CD14-positive monocyte (primary cell): Measurements from ENCODE around the gene TTLL13. TPM values are rescaled to one million over a fixed set of nuclear protein-coding genes. Genes with fewer than 3 reads are reported as not detected.

Experiments
- DNase-seq, 3 donors: peaks; one replicate each; pipeline ENCODE4 v3.0.0-alpha.2; 2011 to 2022
- H2AFZ ChIP-seq: 2 replicates; pipeline ENCODE4 v1.6.0; 2012; ENCODE audit warnings: mild to moderate bottlenecking, low read depth, low read length, inconsistent platforms; ENCODE audit not compliant: insufficient read depth, poor library complexity, severe bottlenecking
- H3K27ac ChIP-seq, 2 donors: 1 replicate in 1 of 2; 2 replicates in 1 of 2; pipeline ENCODE4 v1.5.1; 2012 to 2013; ENCODE audit warnings: low read length in 2 of 2, control low read depth in 1 of 2, inconsistent platforms in 1 of 2, low read depth in 1 of 2, mild to moderate bottlenecking in 1 of 2
- H3K27me3 ChIP-seq, 2 donors: one replicate each; pipeline versions ENCODE4 v1.6.0 to v1.6.1; 2011 to 2013; ENCODE audit warnings: low read length in 2 of 2; ENCODE audit not compliant: control insufficient read depth in 2 of 2, insufficient read depth in 2 of 2
- H3K36me3 ChIP-seq, 2 donors: replicated peaks in 1 of 2; 1 replicate in 1 of 2; 2 replicates in 1 of 2; pipeline versions ENCODE4 v1.5.1 to v1.6.1; 2012 to 2013; ENCODE audit warnings: low read length in 2 of 2, control low read depth in 1 of 2, inconsistent platforms in 1 of 2, mild to moderate bottlenecking in 1 of 2; ENCODE audit not compliant: insufficient read depth in 2 of 2, control insufficient read depth in 1 of 2
- H3K4me1 ChIP-seq, 2 donors: 1 replicate in 1 of 2; 2 replicates in 1 of 2; pipeline versions ENCODE4 v1.5.1 to v1.6.1; 2012 to 2013; ENCODE audit warnings: low read length in 2 of 2, control low read depth in 1 of 2, inconsistent platforms in 1 of 2, mild to moderate bottlenecking in 1 of 2, moderate library complexity in 1 of 2; ENCODE audit not compliant: insufficient read depth in 2 of 2, control insufficient read depth in 1 of 2
- H3K4me2 ChIP-seq: replicated peaks from 2 replicates; pipeline ENCODE3; 2012; ENCODE audit warnings: low read length, moderate library complexity, mild to moderate bottlenecking; ENCODE audit not compliant: poor library complexity, severe bottlenecking; ENCODE audit errors: extremely low read depth
- H3K4me3 ChIP-seq, 3 experiments: fragments of 200-600 bp in 1 of 3; sonication (generic) in 1 of 3; replicated peaks in 1 of 3; 1 replicate in 2 of 3; 2 replicates in 1 of 3; pipeline ENCODE4 v1.5.1; 2011 to 2013; ENCODE audit warnings: low read length in 3 of 3, mild to moderate bottlenecking in 3 of 3, control low read depth in 2 of 3, low read depth in 2 of 3, inconsistent platforms in 1 of 3, moderate library complexity in 1 of 3
- H3K79me2 ChIP-seq: 2 replicates; pipeline ENCODE4 v1.6.0; 2012; ENCODE audit warnings: mild to moderate bottlenecking, control low read depth, inconsistent platforms, low read length, moderate library complexity; ENCODE audit not compliant: insufficient read depth
- H3K9ac ChIP-seq: 2 replicates; pipeline ENCODE4 v1.6.0; 2017; ENCODE audit warnings: low read length, mild to moderate bottlenecking; ENCODE audit not compliant: insufficient read depth, poor library complexity, severe bottlenecking
- H3K9me3 ChIP-seq, 2 donors: replicated peaks in 1 of 2; 1 replicate in 1 of 2; 2 replicates in 1 of 2; pipeline versions ENCODE4 v1.5.1 to v1.6.1; 2012 to 2013; ENCODE audit warnings: low read length in 2 of 2, control low read depth in 1 of 2; ENCODE audit not compliant: control insufficient read depth in 1 of 2, insufficient read depth in 1 of 2
- H4K20me1 ChIP-seq: 2 replicates; pipeline ENCODE4 v1.6.0; 2012; ENCODE audit warnings: mild to moderate bottlenecking, low read length, control low read depth, moderate library complexity; ENCODE audit not compliant: insufficient read depth
- H3K27ac Mint-ChIP-seq, 7 donors: one replicate each; pipeline ENCODE4 v1.8.0; 2020; ENCODE audit warnings: mild to moderate bottlenecking in 7 of 7, mixed read lengths in 7 of 7, moderate library complexity in 6 of 7, inconsistent platforms in 2 of 7
- H3K27me3 Mint-ChIP-seq, 3 donors: one replicate each; pipeline ENCODE4 v1.8.0; 2021 to 2022; ENCODE audit warnings: low read depth in 3 of 3, mild to moderate bottlenecking in 3 of 3, mixed read lengths in 3 of 3, moderate library complexity in 3 of 3, inconsistent platforms in 1 of 3
- H3K36me3 Mint-ChIP-seq, 2 donors: one replicate each; pipeline ENCODE4 v1.8.0; 2020; ENCODE audit warnings: mixed read lengths in 2 of 2, inconsistent platforms in 1 of 2, mild to moderate bottlenecking in 1 of 2
- H3K4me1 Mint-ChIP-seq: one replicate; pipeline ENCODE4 v1.8.0; 2020; ENCODE audit warnings: mild to moderate bottlenecking, mixed read lengths
- H3K4me3 Mint-ChIP-seq, 2 donors: one replicate each; pipeline ENCODE4 v1.8.0; 2020; ENCODE audit warnings: mild to moderate bottlenecking in 2 of 2, mixed read lengths in 2 of 2, moderate library complexity in 1 of 2
- H3K9me3 Mint-ChIP-seq, 7 donors: one replicate each; pipeline ENCODE4 v1.8.0; 2020 to 2022; ENCODE audit warnings: mixed read lengths in 7 of 7, mild to moderate bottlenecking in 6 of 7, moderate library complexity in 6 of 7, inconsistent platforms in 2 of 7
- CTCF ChIP-seq: fragments of 200-600 bp; IDR thresholded peaks from one replicate; pipeline ENCODE4 v1.8.0; 2022; ENCODE audit warnings: antibody characterized with exemption, mild to moderate bottlenecking
- WGBS: methylation state at CpG from one replicate; pipeline ENCODE4 v1.1.5; 2013; ENCODE audit warnings: missing lambda C conversion rate; ENCODE audit not compliant: insufficient coverage; 5-methylcytosine and 5-hydroxymethylcytosine counted together
- intact Hi-C, 2 donors: fragments of 100-400 bp; cut with micrococcal nuclease; formaldehyde crosslinking; loops; one replicate each; pipeline versions ENCODE4 v1.15.0 to v1.15.1; 2023
- polyA plus RNA-seq, 3 donors: library from polyadenylated mRNA; depleted of rRNA in 1 of 3; unstranded in 2 of 3; stranded (reverse) in 1 of 3; fragments of 300-500 nt in 2 of 3; fragments of >200 nt in 1 of 3; fragmentation: Illumina TruSeq in 2 of 3; gene quantifications; 1 replicate in 2 of 3; 2 replicates in 1 of 3; pipeline ENCODE4 v1.2.3, GENCODE V29; 2012 to 2021

TTLL13 gene
- polyA plus RNA-seq, 3 donors = 0.08 to 0.13 TPM; not detected in 1

GRCh38 chr15:90264671-90265070 lies 15.3 kb downstream of the TTLL13 start:
- no peak for TF ChIP-seq CTCF
- Mint-ChIP-seq H3K4me3 (peak overlapping the region; percentile 94 to 95), H3K9me3 (no peaks in the 10 kb centered on the region), H3K4me1 (peaks cover 37% of the 10 kb centered on the region), H3K36me3 (peaks cover 11 to 12% of the 10 kb centered on the region in 2 donors), H3K27me3 (peaks cover 1 to 3% (median 3%) of the 10 kb centered on the region in 3 donors), H3K27ac (peak overlapping the region; percentile 91 to 98 (median 97))
- Histone ChIP-seq H3K4me1 (peaks cover 26 to 35% of the 10 kb centered on the region in 2 donors), H4K20me1 (peaks cover 3% of the 10 kb centered on the region), H3K9ac (peak overlapping the region; percentile 81), H3K4me2 (peak overlapping the region; percentile 85), H2AFZ (peak overlapping the region; percentile 95), H3K79me2 (peaks cover 38% of the 10 kb centered on the region), H3K4me3 (peak overlapping the region; percentile 67 to 91 (median 80)), H3K9me3 (no peaks in the 10 kb centered on the region), H3K36me3 (peaks cover 3 to 18% of the 10 kb centered on the region in 2 donors), H3K27ac (peak overlapping the region; percentile 91), H3K27me3 (no peaks in the 10 kb centered on the region)
- intact Hi-C loops = loop anchor here (2.0 to 5.0 kb wide), 2 partner anchors 30 to 32 kb away; partner anchors contain the start of genes GDPGP1 (in 2 of the 2) and CIB1 (in 1 of the 2)
- peak; percentile 17 to 28 (median 22) for DNase-seq
- WGBS = 53% methylated on average over 4 of the region's 4 CpGs

- Mint-ChIP-seq H3K4me3 (peak within 1 kb of the TSS; percentile 94 to 95), H3K27me3 (peaks cover 1 to 3% (median 1%) of the 10 kb centered on the region in 3 donors), H3K27ac (peak within 1 kb of the TSS; percentile 91 to 98 (median 97)), H3K9me3 (no peaks in the 10 kb centered on the region), H3K36me3 (peaks cover 19 to 20% of the 10 kb centered on the region in 2 donors), H3K4me1 (peaks cover 41% of the 10 kb centered on the region)
- Histone ChIP-seq H3K27ac (peak within 1 kb of the TSS; percentile 91), H3K4me2 (peak within 1 kb of the TSS; percentile 85), H3K4me1 (peaks cover 26 to 35% of the 10 kb centered on the region in 2 donors), H3K4me3 (peak within 1 kb of the TSS; percentile 67 to 91 (median 80)), H4K20me1 (peaks cover 11% of the 10 kb centered on the region), H3K27me3 (no peaks in the 10 kb centered on the region), H3K9ac (peak within 1 kb of the TSS; percentile 81), H3K9me3 (no peaks in the 10 kb centered on the region), H2AFZ (peak within 1 kb of the TSS; percentile 95), H3K79me2 (peaks cover 46% of the 10 kb centered on the region), H3K36me3 (peaks cover 11 to 26% of the 10 kb centered on the region in 2 donors)
- no peak for TF ChIP-seq CTCF
- under 1% methylated on average over 59 of the region's 59 CpGs for WGBS
- peak; percentile 82 to 90 (median 86) for DNase-seq
- intact Hi-C loops = loop anchor here (2.0 to 5.0 kb wide), 2 partner anchors 31 to 33 kb away; partner anchors contain the start of genes GDPGP1 (in 2 of the 2) and CIB1 (in 1 of the 2)
These were observed 16.1 kb downstream of the TTLL13 start, which contains the start of gene NGRN for GRCh38 chr15:90265271-90266060. Gene NGRN, plus strand, starts transcription at chr15:90265672. Its CDS starts 41 bp downstream, at chr15:90265713.
